HCT116 (cell line): Measurements from ENCODE around the gene SYNJ2. TPM values are rescaled to one million over a fixed set of nuclear protein-coding genes. Genes with fewer than 3 reads are reported as not detected.

Experiments used
- ATAC-seq: fragments of 200-7000 bp; cut with Tn5 transposase; 2 replicates; pipeline ENCODE4 v1.9.1; 2020; ENCODE audit warnings: mild to moderate bottlenecking, moderate library complexity
- BruUV-seq: library from RNA; stranded (reverse); fragments of 400-500 nt; replicated peaks from 2 replicates; lab custom pipeline; 2021; lab: Mats Ljungman, UMichigan
- CTCF ChIA-PET: fragments of 300-600 bp; sonication (Branson Sonifier 250); formaldehyde crosslinking; loops from one replicate; lab custom pipeline; 2021; ENCODE audit warnings: antibody characterized with exemption; lab: Charles Lee
- POLR2A ChIA-PET: fragments of 300-600, 350-600 bp; sonication (Branson Sonifier 250); formaldehyde crosslinking; loops from one replicate; lab custom pipeline; 2021; ENCODE audit warnings: antibody characterized with exemption; lab: Charles Lee
- RAD21 ChIA-PET, 2 experiments: fragments of 300-600 bp; sonication (Branson Sonifier 250); formaldehyde crosslinking; loops; one replicate each; lab custom pipeline; 2023; ENCODE audit warnings: low total read pairs in 2 of 2; ENCODE audit not compliant: uncharacterized antibody in 2 of 2, unreplicated experiment in 2 of 2, low non-redundant PET in 1 of 2; lab: Charles Lee
- DNase-seq: peaks from one replicate; pipeline ENCODE4 v3.0.0-alpha.2; 2010; ENCODE audit warnings: low read depth, low spot score
- H2AFZ ChIP-seq: fragments of 200-600 bp; shearing (Covaris generic), sonication (generic); 2 replicates; pipeline ENCODE4 v1.6.1; 2017; ENCODE audit warnings: low read depth, mixed run types, mixed read lengths, antibody characterized with exemption, low read length; ENCODE audit not compliant: poor library complexity, severe bottlenecking
- H3K27ac ChIP-seq: 2 replicates; pipeline ENCODE4 v1.5.1; 2012; ENCODE audit warnings: low read depth, low read length
- H3K27me3 ChIP-seq: fragments of 200-600 bp; sonication (generic); 2 replicates; pipeline ENCODE4 v1.6.1; 2016; ENCODE audit warnings: mixed run types, low read length, mixed read lengths; ENCODE audit not compliant: insufficient read depth
- H3K36me3 ChIP-seq, 2 experiments: fragments of 200-500 bp in 1 of 2; fragments of 200-600 bp in 1 of 2; sonication (Bioruptor generic) in 1 of 2; sonication (generic) in 1 of 2; 2 replicates each; pipeline versions ENCODE4 v1.5.1 to v1.6.1; 2014 to 2016; ENCODE audit warnings: low read length in 2 of 2, inconsistent platforms in 1 of 2, mixed read lengths in 1 of 2, mixed run types in 1 of 2; ENCODE audit not compliant: insufficient read depth in 2 of 2, control insufficient read depth in 1 of 2
- H3K4me1 ChIP-seq, 2 experiments: fragments of 200-600 bp in 1 of 2; sonication (generic) in 1 of 2; 2 replicates each; pipeline versions ENCODE4 v1.5.1 to v1.6.1; 2012 to 2017; ENCODE audit warnings: low read length in 2 of 2, inconsistent platforms in 1 of 2, mild to moderate bottlenecking in 1 of 2, mixed read lengths in 1 of 2, mixed run types in 1 of 2, moderate library complexity in 1 of 2; ENCODE audit not compliant: insufficient read depth in 2 of 2, control insufficient read depth in 1 of 2
- H3K4me2 ChIP-seq: fragments of 200-600 bp; sonication (generic); 2 replicates; pipeline ENCODE4 v1.6.1; 2017; ENCODE audit warnings: mixed run types, low read length, mixed read lengths
- H3K4me3 ChIP-seq, 2 experiments: fragments of 200-600 bp in 1 of 2; sonication (generic) in 1 of 2; replicated peaks in 1 of 2; 2 replicates each; pipeline ENCODE4 v1.5.1; 2011 to 2016; ENCODE audit warnings: low read length in 2 of 2, control low read depth in 1 of 2, low read depth in 1 of 2, mild to moderate bottlenecking in 1 of 2, mixed read lengths in 1 of 2, mixed run types in 1 of 2
- H3K79me2 ChIP-seq: fragments of 200-600 bp; sonication (generic); 2 replicates; pipeline ENCODE4 v1.6.1; 2017; ENCODE audit warnings: mild to moderate bottlenecking, mixed run types, low read length, moderate library complexity, mixed read lengths; ENCODE audit not compliant: insufficient read depth
- H3K9ac ChIP-seq: fragments of 200-600 bp; sonication (generic); 2 replicates; pipeline ENCODE4 v1.6.1; 2016; ENCODE audit warnings: low read length, mixed read lengths
- H3K9me2 ChIP-seq: fragments of 200-600 bp; sonication (generic), shearing (Covaris generic); 2 replicates; pipeline ENCODE4 v1.6.1; 2017; ENCODE audit warnings: mixed run types, mild to moderate bottlenecking, moderate library complexity; ENCODE audit not compliant: insufficient read depth
- H3K9me3 ChIP-seq, 2 experiments: fragments of 200-500 bp in 1 of 2; fragments of 200-600 bp in 1 of 2; sonication (Bioruptor generic) in 1 of 2; sonication (generic) in 1 of 2; 2 replicates each; pipeline ENCODE4 v1.6.1; 2014 to 2017; ENCODE audit warnings: low read length in 2 of 2, mixed read lengths in 2 of 2, inconsistent platforms in 1 of 2, low read depth in 1 of 2, mild to moderate bottlenecking in 1 of 2, mixed run types in 1 of 2, moderate library complexity in 1 of 2; ENCODE audit not compliant: control insufficient read depth in 1 of 2, insufficient read depth in 1 of 2
- H4K20me1 ChIP-seq: fragments of 200-600 bp; sonication (generic), shearing (Covaris generic); 2 replicates; pipeline ENCODE4 v1.6.1; 2017; ENCODE audit warnings: mixed run types, mild to moderate bottlenecking, moderate library complexity; ENCODE audit not compliant: insufficient read depth
- CEBPB ChIP-seq: IDR thresholded peaks from 2 replicates; pipeline ENCODE4 v1.6.1; 2012; ENCODE audit warnings: low read depth
- EGR1 ChIP-seq: IDR thresholded peaks from 2 replicates; pipeline ENCODE4 v1.6.1; 2012; ENCODE audit warnings: low read depth
- ELF1 ChIP-seq: IDR thresholded peaks from 2 replicates; pipeline ENCODE4 v1.6.1; 2012; ENCODE audit warnings: low read depth, borderline replicate concordance
- EZH2 ChIP-seq: fragments of 200-600 bp; sonication (generic); IDR thresholded peaks from 2 replicates; pipeline ENCODE4 v1.6.1; 2017; ENCODE audit warnings: antibody characterized with exemption, mixed run types
- FOSL1 ChIP-seq: IDR thresholded peaks from 2 replicates; pipeline ENCODE4 v1.6.1; 2012; ENCODE audit warnings: low read depth
- MAX ChIP-seq: IDR thresholded peaks from 2 replicates; pipeline ENCODE4 v1.6.1; 2012
- REST ChIP-seq: IDR thresholded peaks from 2 replicates; pipeline ENCODE4 v1.6.1; 2012; ENCODE audit warnings: low read depth
- SP1 ChIP-seq: IDR thresholded peaks from 2 replicates; pipeline ENCODE4 v1.6.1; 2012; ENCODE audit warnings: low read depth
- ZFX ChIP-seq: fragments of 450-650 bp; IDR thresholded peaks from 2 replicates; pipeline ENCODE4 v1.6.1; 2017
- intact Hi-C: fragments of 100-400 bp; cut with micrococcal nuclease; formaldehyde crosslinking; loops from 2 replicates; pipeline ENCODE4 v1.10.0; 2022
- total RNA-seq: library from RNA; stranded (reverse); gene quantifications from one replicate; pipeline ENCODE4 v1.2.1, GENCODE V29; 2021; ENCODE audit not compliant: unreplicated experiment

Gene SYNJ2
- total RNA-seq, 1 experiment from 2014 or later, result 23.9 TPM

GRCh38 chr6:158021814-158022748 lies 40.4 kb downstream of the SYNJ2 start:
- no peak overlapping the region for H3K9ac ChIP-seq
- no peak overlapping the region for H3K4me3 ChIP-seq
- no peak for ATAC-seq
- BruUV-seq, result no TSS peak
- POLR2A ChIA-PET, result no interaction called here
- no peaks in the 10 kb centered on the region for H3K27me3 ChIP-seq
- RAD21 ChIA-PET, result no interaction called here
- H3K9me2 ChIP-seq, result no peaks in the 10 kb centered on the region
- H2AFZ ChIP-seq, result no peak overlapping the region
- H3K4me1 ChIP-seq, result peaks cover 18 to 31% of the 10 kb centered on the region in 2 experiments
- TF ChIP-seq FOSL1, result no peak
- no peak for TF ChIP-seq EGR1
- TF ChIP-seq ELF1, result no peak
- no peak for TF ChIP-seq SP1
- no peak for TF ChIP-seq ZFX
- TF ChIP-seq CEBPB, result no peak
- TF ChIP-seq MAX, result no peak
- H3K27ac ChIP-seq, result no peak overlapping the region
- H3K4me2 ChIP-seq, result no peak overlapping the region
- CTCF ChIA-PET, result no interaction called here
- peaks cover 0 to 22% of the 10 kb centered on the region in 2 experiments; a peak in 2 of 4 replicates for H3K36me3 ChIP-seq
- H4K20me1 ChIP-seq, result no peaks in the 10 kb centered on the region
- H3K9me3 ChIP-seq, result no peaks in the 10 kb centered on the region
- H3K79me2 ChIP-seq, result peaks cover 4% of the 10 kb centered on the region; the same call in 1 of the 2 replicates
- intact Hi-C loops, result no loop called here
- no peak for DNase-seq

- H3K27me3 ChIP-seq, result no peaks in the 10 kb centered on the region
- ChIA-PET POLR2A (no interaction called here), CTCF (no interaction called here), RAD21 (no interaction called here)
- no peak overlapping the region for H3K27ac ChIP-seq
- no TSS peak for BruUV-seq
- peaks cover 5% of the 10 kb centered on the region; the same call in 1 of the 2 replicates for H3K79me2 ChIP-seq
- no peak overlapping the region for H2AFZ ChIP-seq
- TF ChIP-seq REST, result no peak
- no peak for TF ChIP-seq ZFX
- no peak for TF ChIP-seq EZH2
- no peak for TF ChIP-seq MAX
- no peaks in the 10 kb centered on the region for H3K9me2 ChIP-seq
- H3K4me3 ChIP-seq, result no peak overlapping the region
- no peak overlapping the region for H3K4me2 ChIP-seq
- peaks cover 25 to 40% of the 10 kb centered on the region in 2 experiments for H3K4me1 ChIP-seq
- no peaks in the 10 kb centered on the region for H3K9me3 ChIP-seq
- H3K36me3 ChIP-seq, result peaks cover 0 to 22% of the 10 kb centered on the region in 2 experiments; a peak in 2 of 4 replicates
- no peak for DNase-seq
- intact Hi-C loops, result no loop called here
- no peak overlapping the region for H3K9ac ChIP-seq
- ATAC-seq, result no peak
- H4K20me1 ChIP-seq, result no peaks in the 10 kb centered on the region
Observed at GRCh38 chr6:158022749-158023596, 41.3 kb downstream of the SYNJ2 start.
